Mesodermal cell (in vitro differentiated cells): ENCODE measurements around the gene C9orf43.

Source experiments
- H3K27ac ChIP-seq: 2 replicates; pipeline ENCODE4 v1.7.0; 2013; ENCODE audit warnings: mild to moderate bottlenecking, low read depth, low read length, moderate library complexity; ENCODE audit not compliant: severe bottlenecking
- H3K36me3 ChIP-seq: 2 replicates; pipeline ENCODE4 v1.7.1; 2013; ENCODE audit warnings: mild to moderate bottlenecking, low read length, moderate library complexity; ENCODE audit not compliant: control insufficient read depth, insufficient read depth
- H3K4me1 ChIP-seq: one replicate; pipeline ENCODE4 v1.7.1; 2013; ENCODE audit warnings: mild to moderate bottlenecking, low read length; ENCODE audit not compliant: insufficient read depth, control insufficient read depth, poor library complexity, severe bottlenecking
- H3K4me3 ChIP-seq: 2 replicates; pipeline ENCODE4 v1.7.0; 2013; ENCODE audit warnings: low read length, control low read depth, mild to moderate bottlenecking; ENCODE audit not compliant: insufficient read depth, poor library complexity, severe bottlenecking; ENCODE audit errors: extremely low read depth
- H3K9me3 ChIP-seq: 2 replicates; pipeline ENCODE4 v1.7.1; 2013; ENCODE audit warnings: mild to moderate bottlenecking, low read length, moderate library complexity; ENCODE audit not compliant: control insufficient read depth
- WGBS, 2 experiments: methylation state at CpG; one replicate each; pipeline ENCODE4 v1.1.5; 2013; ENCODE audit warnings: missing lambda C conversion rate in 2 of 2; ENCODE audit not compliant: insufficient coverage in 2 of 2; 5-methylcytosine and 5-hydroxymethylcytosine counted together

Gene C9orf43

GRCh38 chr9:113452113-113452605 lies 41.6 kb downstream of the C9orf43 start:
- 100% methylated on average over 1 of the region's 4 CpGs for WGBS, 2 experiments
- no peak overlapping the region for H3K4me3 ChIP-seq
- H3K27ac ChIP-seq: no peak overlapping the region
- peaks cover 28% of the 10 kb centered on the region for H3K4me1 ChIP-seq
- H3K9me3 ChIP-seq: no peaks in the 10 kb centered on the region
- H3K36me3 ChIP-seq: no peaks in the 10 kb centered on the region

DNA sequence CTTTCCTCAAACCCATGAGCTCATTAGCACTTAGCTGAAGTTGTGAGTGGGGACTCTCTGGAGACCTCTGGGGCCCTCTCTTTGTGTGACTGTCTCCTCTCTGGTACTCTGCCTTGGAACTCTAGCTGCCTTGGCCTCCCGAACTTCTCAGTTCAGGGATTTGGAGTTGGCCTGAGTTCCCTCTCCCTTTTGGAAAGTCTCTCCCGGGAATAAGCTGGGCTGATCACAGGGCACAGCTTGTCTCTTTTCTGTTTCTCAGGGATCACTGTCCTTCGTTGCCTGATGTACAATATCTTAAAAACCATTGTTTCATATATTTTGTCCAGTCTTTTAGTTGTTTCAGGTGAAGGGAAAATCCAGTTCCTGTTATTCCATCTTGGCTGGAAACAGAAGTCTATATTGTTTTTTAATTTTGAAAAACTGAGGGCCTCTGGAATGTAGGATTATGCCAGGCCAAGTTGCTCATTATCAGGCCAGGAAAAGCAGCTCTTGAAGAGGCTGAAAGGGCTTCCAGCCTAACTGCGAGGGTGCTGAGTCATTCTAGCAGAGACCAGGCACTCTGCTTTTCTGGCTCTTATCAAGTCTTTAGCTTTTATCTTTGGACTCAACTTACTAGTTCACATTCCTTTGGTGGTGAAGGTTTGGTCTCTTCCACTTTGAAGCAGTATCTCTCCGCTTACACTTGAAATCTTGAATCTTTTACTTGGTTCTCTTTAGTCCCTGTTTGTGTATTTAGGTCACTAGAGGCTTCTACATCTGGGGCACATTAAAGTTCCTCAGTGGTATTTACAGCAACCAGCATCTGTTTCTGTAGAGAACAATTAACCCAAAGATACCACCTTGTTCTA lies 44.6 kb downstream of the C9orf43 start:
- H3K36me3 ChIP-seq: no peaks in the 10 kb centered on the region
- H3K9me3 ChIP-seq: no peaks in the 10 kb centered on the region
- peaks cover 28% of the 10 kb centered on the region for H3K4me1 ChIP-seq
- H3K4me3 ChIP-seq: no peak overlapping the region
- WGBS, 2 experiments: 33 to 39% methylated on average over 3 of the region's 5 CpGs
- peak overlapping the region; percentile 98 for H3K27ac ChIP-seq

GRCh38 chr9:113456235-113456634 lies 45.7 kb downstream of the C9orf43 start:
- Histone ChIP-seq H3K27ac (peak overlapping the region; percentile 98), H3K4me1 (peaks cover 28% of the 10 kb centered on the region), H3K4me3 (no peak overlapping the region), H3K9me3 (no peaks in the 10 kb centered on the region), H3K36me3 (no peaks in the 10 kb centered on the region)
- 67 to 100% methylated on average over 1 of the region's 2 CpGs for WGBS, 2 experiments

- Histone ChIP-seq H3K4me1 (peaks cover 7% of the 10 kb centered on the region), H3K9me3 (no peaks in the 10 kb centered on the region), H3K36me3 (no peaks in the 10 kb centered on the region), H3K27ac (no peak overlapping the region), H3K4me3 (no peak overlapping the region)
- WGBS, 2 experiments: 57 to 82% methylated on average over 1 to 3 of the region's 3 CpGs
Observed at GRCh38 chr9:113461285-113461684, 50.7 kb downstream of the C9orf43 start.

DNA sequence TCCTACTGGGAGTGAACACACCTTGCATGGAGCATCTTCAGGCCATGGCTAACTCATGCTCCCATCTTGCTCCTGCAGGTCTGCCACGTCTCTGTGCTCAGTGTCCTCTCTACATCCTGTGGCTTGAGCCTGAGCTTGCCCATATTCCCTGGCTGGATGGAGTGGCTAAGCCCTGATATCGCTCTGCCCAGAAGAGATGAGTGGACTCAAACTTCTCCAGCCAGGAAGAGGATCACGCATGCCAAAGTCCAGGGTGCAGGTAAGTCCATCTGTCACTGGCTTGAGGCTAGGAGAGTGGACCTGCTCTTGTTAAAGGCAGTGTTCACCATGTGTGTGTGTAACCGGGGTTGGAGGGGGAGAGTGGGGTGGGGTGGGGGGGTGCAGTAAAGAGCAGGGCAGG lies 51.4 kb downstream of the C9orf43 start:
- no peaks in the 10 kb centered on the region for H3K36me3 ChIP-seq

GRCh38 chr9:113462781-113463286 lies 52.3 kb downstream of the C9orf43 start:
- Histone ChIP-seq H3K4me3 (no peak overlapping the region), H3K9me3 (no peaks in the 10 kb centered on the region), H3K36me3 (no peaks in the 10 kb centered on the region), H3K4me1 (peaks cover 2% of the 10 kb centered on the region), H3K27ac (no peak overlapping the region)
- WGBS, 2 experiments: 92 to 93% methylated on average over 8 to 9 of the region's 11 CpGs

More for the DNA sequence above, 51.4 kb downstream of the C9orf43 start:
- Histone ChIP-seq H3K27ac (no peak overlapping the region), H3K4me1 (peaks cover 2% of the 10 kb centered on the region), H3K4me3 (no peak overlapping the region), H3K9me3 (no peaks in the 10 kb centered on the region)
- WGBS, 2 experiments: 96 to 97% methylated on average over 3 to 4 of the region's 4 CpGs

DNA sequence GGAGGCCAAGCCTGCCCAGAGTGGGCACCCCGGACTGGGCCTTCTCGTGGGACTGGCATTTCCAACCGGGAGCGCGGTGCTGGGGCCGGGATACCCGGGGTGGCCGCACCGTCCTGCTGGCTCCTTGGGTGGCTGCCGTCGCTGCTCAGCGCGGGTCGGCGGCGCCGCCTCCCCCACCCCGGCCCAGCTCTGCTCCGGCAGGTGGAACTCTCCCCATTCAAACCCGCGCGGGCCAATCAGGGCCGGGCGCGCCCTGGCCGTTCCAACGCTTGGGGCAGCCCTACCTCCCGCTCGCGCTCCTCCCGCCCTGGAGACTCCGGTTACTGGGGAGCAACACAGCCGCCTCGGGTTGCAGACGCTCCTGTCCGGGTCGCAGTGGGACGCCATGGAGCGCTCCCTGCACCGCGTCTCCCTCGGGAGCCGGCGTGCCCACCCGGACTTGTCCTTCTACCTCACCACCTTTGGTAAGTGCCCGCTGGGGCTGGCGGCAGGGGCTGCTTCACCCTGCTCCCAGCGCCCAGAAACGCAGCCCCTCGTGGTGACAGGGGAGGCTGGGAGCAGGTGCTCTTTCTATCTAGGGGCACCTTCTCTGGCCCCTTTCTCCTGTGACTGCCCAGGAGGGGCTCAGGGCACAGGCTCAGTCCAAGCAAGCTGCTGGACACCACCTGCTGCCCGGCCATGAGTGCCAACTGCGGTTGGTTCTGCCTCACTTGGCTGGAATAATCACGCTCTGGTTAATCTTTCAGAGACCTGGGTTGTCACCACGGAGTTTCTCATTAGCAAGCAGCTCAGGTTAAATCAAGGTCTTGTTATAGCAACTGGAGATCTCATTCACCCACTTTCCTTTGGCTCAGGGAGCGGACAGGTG lies 53.1 kb downstream of the C9orf43 start, which contains the start of gene RGS3:
Gene RGS3 (plus strand): TSS at position 310 of the 868 bp plus-strand sequence. CDS start 76 bp downstream, at position 386.
- peaks cover 2% of the 10 kb centered on the region for H3K4me1 ChIP-seq
- no peak within 1 kb of the TSS for H3K27ac ChIP-seq
- no peaks in the 10 kb centered on the region for H3K9me3 ChIP-seq
- peak within 1 kb of the TSS; percentile 25 for H3K4me3 ChIP-seq
- 12% methylated on average over 38 to 49 of the region's 55 CpGs for WGBS, 2 experiments
- no peaks in the 10 kb centered on the region for H3K36me3 ChIP-seq

GRCh38 chr9:113464286-113464660 lies 53.7 kb downstream of the C9orf43 start:
- H3K4me1 ChIP-seq: peaks cover 2% of the 10 kb centered on the region
- no peaks in the 10 kb centered on the region for H3K36me3 ChIP-seq

DNA sequence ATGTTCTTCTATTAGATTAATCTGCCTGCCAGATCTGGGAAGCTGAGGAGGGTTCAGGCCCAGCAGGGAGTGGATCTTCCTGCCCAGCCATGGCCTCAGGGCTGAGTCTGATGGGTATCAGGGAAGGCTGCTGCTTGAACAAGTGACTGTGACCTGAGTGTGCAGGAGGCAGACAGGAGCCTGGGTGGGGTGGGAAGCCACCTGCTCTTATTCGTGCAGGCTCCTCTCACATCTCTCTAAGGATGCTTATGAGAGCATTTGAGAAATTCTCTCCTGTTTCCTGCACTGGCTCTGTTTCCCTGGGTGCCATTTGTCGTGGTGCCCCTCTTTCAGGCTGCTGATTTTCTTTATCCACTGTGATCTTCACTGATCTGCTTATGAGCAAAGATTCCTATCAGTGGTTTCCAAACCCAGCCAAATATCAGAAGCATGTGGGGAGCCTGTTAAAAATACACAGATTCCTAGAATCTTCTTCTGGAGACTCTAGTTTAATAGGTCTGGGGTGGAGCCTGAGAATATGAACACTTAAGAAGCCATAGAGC lies 55.1 kb downstream of the C9orf43 start:
- Histone ChIP-seq H3K4me1 (peaks cover 2% of the 10 kb centered on the region), H3K4me3 (no peak overlapping the region), H3K27ac (no peak overlapping the region), H3K9me3 (no peaks in the 10 kb centered on the region), H3K36me3 (no peaks in the 10 kb centered on the region)
- 70 to 79% methylated on average over 2 of the region's 2 CpGs for WGBS, 2 experiments

More at GRCh38 chr9:113464286-113464660, 53.7 kb downstream of the C9orf43 start:
- H3K27ac ChIP-seq: no peak overlapping the region
- H3K9me3 ChIP-seq: no peaks in the 10 kb centered on the region
- WGBS, 2 experiments: 100% methylated on average over 1 of the region's 1 CpG; no CpG with 5 or more reads in 1 of the 2 experiments
- peak overlapping the region; percentile 25 for H3K4me3 ChIP-seq

- H3K36me3 ChIP-seq: no peaks in the 10 kb centered on the region
- H3K4me1 ChIP-seq: peaks cover 2% of the 10 kb centered on the region
- no peak overlapping the region for H3K27ac ChIP-seq
- no peaks in the 10 kb centered on the region for H3K9me3 ChIP-seq
- no peak overlapping the region for H3K4me3 ChIP-seq
- WGBS, 2 experiments: no CpG with 5 or more reads among the region's 2 CpGs
Observed at GRCh38 chr9:113467183-113467582, 56.6 kb downstream of the C9orf43 start.
